ENCODE measurements around the gene C18orf54. TPM values are rescaled to one million over a fixed set of nuclear protein-coding genes. Genes with fewer than 3 reads are reported as not detected.
"Not testable (repeated sequence)": the region's sequence is repeated elsewhere in the genome, so short reads cannot be mapped to it uniquely, and the experiment has no call there.

C18orf54 gene
- total RNA-seq: 0.35 TPM

- DNase-seq (ENCODE audit: low spot score) (peak; percentile 85), ATAC-seq (peak; percentile 99)
Observed at GRCh38 chr18:54357660-54358494, at the start of gene C18orf54, which contains the start of gene STARD6. TSS of gene C18orf54 (plus strand) at chr18:54357906. CDS start at chr18:54360573, 2,667 bp downstream. TSS of gene STARD6 (minus strand) at chr18:54357858. CDS start at chr18:54354573, 3,285 bp downstream.

- not testable (repeated sequence) for DNase-seq (ENCODE audit: low spot score); ATAC-seq
Observed at GRCh38 chr18:54309564-54309963, 48.1 kb upstream of the C18orf54 start.

GRCh38 chr18:54316071-54316820 lies 41.5 kb upstream of the C18orf54 start:
- DNase-seq (ENCODE audit: low spot score): no peak
- ATAC-seq: peak; percentile 29

- DNase-seq (ENCODE audit: low spot score) (no peak), ATAC-seq (no peak)
Observed at GRCh38 chr18:54323561-54323960, 34.1 kb upstream of the C18orf54 start.

- DNase-seq (ENCODE audit: low spot score) (no peak), ATAC-seq (no peak)
Observed at GRCh38 chr18:54323970-54324369, 33.7 kb upstream of the C18orf54 start.

- ATAC-seq: no peak
- DNase-seq (ENCODE audit: low spot score): no peak
Observed at GRCh38 chr18:54327818-54328217, 29.9 kb upstream of the C18orf54 start.

GRCh38 chr18:54329787-54330186 lies 27.9 kb upstream of the C18orf54 start:
- no peak for DNase-seq (ENCODE audit: low spot score)
- ATAC-seq: peak; percentile 67

- peak; percentile 48 for ATAC-seq
- no peak for DNase-seq (ENCODE audit: low spot score)
Observed at GRCh38 chr18:54330768-54331548, 26.7 kb upstream of the C18orf54 start.

GRCh38 chr18:54335638-54336173 lies 22.0 kb upstream of the C18orf54 start:
- no peak for ATAC-seq
- DNase-seq (ENCODE audit: low spot score): no peak

- DNase-seq (ENCODE audit: low spot score) (no peak), ATAC-seq (no peak)
Observed at GRCh38 chr18:54338230-54338629, 19.5 kb upstream of the C18orf54 start.

- DNase-seq (ENCODE audit: low spot score) (no peak), ATAC-seq (no peak)
Observed at GRCh38 chr18:54351186-54351585, 6.5 kb upstream of the C18orf54 start.

GRCh38 chr18:54357082-54357659 lies 535 bp upstream of the C18orf54 start:
- ATAC-seq: no peak
- DNase-seq (ENCODE audit: low spot score): no peak

GRCh38 chr18:54358495-54359040 lies 862 bp downstream of the C18orf54 start:
- ATAC-seq: no peak
- DNase-seq (ENCODE audit: low spot score): no peak

- no peak for ATAC-seq
- DNase-seq (ENCODE audit: low spot score): no peak
Observed at GRCh38 chr18:54359233-54359632, 1.5 kb downstream of the C18orf54 start.

- no peak for ATAC-seq
- DNase-seq (ENCODE audit: low spot score): no peak
Observed at GRCh38 chr18:54360406-54360805, 2.7 kb downstream of the C18orf54 start.

GRCh38 chr18:54378057-54378456 lies 20.4 kb downstream of the C18orf54 start:
- ATAC-seq: no peak
- DNase-seq (ENCODE audit: low spot score): no peak

GRCh38 chr18:54381640-54382039 lies 23.9 kb downstream of the C18orf54 start:
- DNase-seq (ENCODE audit: low spot score) (no peak), ATAC-seq (no peak)

GRCh38 chr18:54382076-54382475 lies 24.4 kb downstream of the C18orf54 start:
- ATAC-seq (no peak), DNase-seq (ENCODE audit: low spot score) (no peak)

GRCh38 chr18:54382733-54383252 lies 25.1 kb downstream of the C18orf54 start:
- DNase-seq (ENCODE audit: low spot score): no peak
- no peak for ATAC-seq

GRCh38 chr18:54386043-54386442 lies 28.3 kb downstream of the C18orf54 start:
- ATAC-seq (no peak), DNase-seq (ENCODE audit: low spot score) (no peak)
